Measurements from ENCODE around the gene FAM3D. TPM values are rescaled to one million over a fixed set of nuclear protein-coding genes. Genes with fewer than 3 reads are reported as not detected.

The FAM3D gene
- total and polyA plus RNA-seq, 2 of the 8 experiments (the other 6 are each of a cell fraction or from before 2014, with no cell fraction given), result not detected

GRCh38 chr3:58613236-58614132, 53.1 kb downstream of the FAM3D start (continued):
- no peak for TF ChIP-seq E2F6 (IDR thresholded peaks at IDR 0.05)
- no peak for TF ChIP-seq RAD21 (IDR thresholded peaks at IDR 0.05 in 1 of 2, conservative IDR thresholded peaks at IDR 0.05 in 1 of 2; ENCODE audit: low read depth in 2 of 2, low read length in 2 of 2)
- TF ChIP-seq BACH1 (IDR thresholded peaks at IDR 0.05; ENCODE audit: low read length), result no peak
- TF ChIP-seq ATF2 (IDR thresholded peaks at IDR 0.05; ENCODE audit: low read length), result no peak
- TF ChIP-seq CHD2 (IDR thresholded peaks at IDR 0.05; ENCODE audit: low read length), result no peak
